ENCODE data around the gene EXOC2.

DNA sequence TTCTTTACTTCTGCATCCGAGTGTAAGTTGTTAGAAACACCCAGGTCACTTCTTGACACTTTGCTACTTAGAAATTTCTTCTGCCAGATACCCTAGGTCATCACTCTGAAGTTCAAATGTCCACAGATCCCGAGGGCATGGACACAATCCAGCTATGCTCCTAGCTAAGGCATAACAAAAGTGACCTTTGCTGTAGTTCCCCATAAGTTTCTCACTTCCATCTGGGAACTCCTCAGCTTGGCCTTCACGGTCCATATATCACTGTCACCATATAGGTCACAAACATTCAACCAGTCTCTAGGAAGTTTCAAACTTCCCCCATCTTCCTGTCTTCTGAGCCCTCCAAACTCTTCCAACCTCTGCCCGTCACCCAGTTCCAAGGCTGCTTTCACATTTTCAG lies 236.1 kb downstream of the EXOC2 start:
- TF ChIP-seq, protein P1, sequence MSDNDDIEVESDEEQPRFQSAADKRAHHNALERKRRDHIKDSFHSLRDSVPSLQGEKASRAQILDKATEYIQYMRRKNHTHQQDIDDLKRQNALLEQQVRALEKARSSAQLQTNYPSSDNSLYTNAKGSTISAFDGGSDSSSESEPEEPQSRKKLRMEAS (IDR thresholded peaks at IDR 0.05), result no peak
- TF ChIP-seq FOSL1 (IDR thresholded peaks at IDR 0.05; ENCODE audit: low read depth) (no peak), POLR2A (IDR thresholded peaks at IDR 0.05; ENCODE audit: borderline replicate concordance, extremely low read depth, insufficient read depth, insufficient read length) (no peak), EZH2 (IDR thresholded peaks at IDR 0.05) (no peak), ZFX (IDR thresholded peaks at IDR 0.05) (no peak)
- TF ChIP-seq, protein P2, sequence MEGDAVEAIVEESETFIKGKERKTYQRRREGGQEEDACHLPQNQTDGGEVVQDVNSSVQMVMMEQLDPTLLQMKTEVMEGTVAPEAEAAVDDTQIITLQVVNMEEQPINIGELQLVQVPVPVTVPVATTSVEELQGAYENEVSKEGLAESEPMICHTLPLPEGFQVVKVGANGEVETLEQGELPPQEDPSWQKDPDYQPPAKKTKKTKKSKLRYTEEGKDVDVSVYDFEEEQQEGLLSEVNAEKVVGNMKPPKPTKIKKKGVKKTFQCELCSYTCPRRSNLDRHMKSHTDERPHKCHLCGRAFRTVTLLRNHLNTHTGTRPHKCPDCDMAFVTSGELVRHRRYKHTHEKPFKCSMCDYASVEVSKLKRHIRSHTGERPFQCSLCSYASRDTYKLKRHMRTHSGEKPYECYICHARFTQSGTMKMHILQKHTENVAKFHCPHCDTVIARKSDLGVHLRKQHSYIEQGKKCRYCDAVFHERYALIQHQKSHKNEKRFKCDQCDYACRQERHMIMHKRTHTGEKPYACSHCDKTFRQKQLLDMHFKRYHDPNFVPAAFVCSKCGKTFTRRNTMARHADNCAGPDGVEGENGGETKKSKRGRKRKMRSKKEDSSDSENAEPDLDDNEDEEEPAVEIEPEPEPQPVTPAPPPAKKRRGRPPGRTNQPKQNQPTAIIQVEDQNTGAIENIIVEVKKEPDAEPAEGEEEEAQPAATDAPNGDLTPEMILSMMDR (IDR thresholded peaks at IDR 0.05 in 2 of 3, conservative IDR thresholded peaks at IDR 0.05 in 1 of 3; ENCODE audit: borderline replicate concordance in 1 of 3, insufficient read depth in 1 of 3, low read depth in 2 of 3, low read length in 2 of 3), result no peak
- TF ChIP-seq, protein P3, sequence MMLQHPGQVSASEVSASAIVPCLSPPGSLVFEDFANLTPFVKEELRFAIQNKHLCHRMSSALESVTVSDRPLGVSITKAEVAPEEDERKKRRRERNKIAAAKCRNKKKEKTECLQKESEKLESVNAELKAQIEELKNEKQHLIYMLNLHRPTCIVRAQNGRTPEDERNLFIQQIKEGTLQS (IDR thresholded peaks at IDR 0.05), result no peak

All from HCT116 (cell line).